Endometrial microvascular endothelial cells (primary cell): ENCODE measurements around the gene PTPRO. TPM values are rescaled to one million over a fixed set of nuclear protein-coding genes. Genes with fewer than 3 reads are reported as not detected.

ENCODE experiments used
- in situ Hi-C: cut with HindIII; loops from 2 replicates; pipeline ENCODE4 v1.10.0; 2017; ENCODE audit warnings: low sequenced_read_pairs, low pct_unique_long_range_greater_than_20kb; ENCODE audit errors: inconsistent ontology term
- total RNA-seq: library from RNA; depleted of rRNA; stranded (reverse); fragments of >200 nt; gene quantifications from one replicate; pipeline ENCODE4 v1.2.3, GENCODE V29; 2015; ENCODE audit errors: inconsistent ontology term

The PTPRO gene
- total RNA-seq, 1 donor from 2014 or later = 0.37 TPM

- in situ Hi-C loops = no loop called here
These were observed 261.5 kb downstream of the PTPRO start for GRCh38 chr12:15583804-15584203.

- in situ Hi-C loops = no loop called here
These were observed 262.2 kb downstream of the PTPRO start for GRCh38 chr12:15584366-15585041.

GRCh38 chr12:15589328-15590032, 267.2 kb downstream of the PTPRO start:
- in situ Hi-C loops = no loop called here

GRCh38 chr12:15590180-15590826, 268.0 kb downstream of the PTPRO start:
- in situ Hi-C loops = no loop called here

GRCh38 chr12:15591811-15592210, 269.5 kb downstream of the PTPRO start:
- in situ Hi-C loops = no loop called here

- in situ Hi-C loops = no loop called here
These were observed 270.6 kb downstream of the PTPRO start for GRCh38 chr12:15592934-15593333.

GRCh38 chr12:15596174-15596573, 273.9 kb downstream of the PTPRO start:
- in situ Hi-C loops = no loop called here

- in situ Hi-C loops = no loop called here
These were observed 275.0 kb downstream of the PTPRO start for GRCh38 chr12:15597125-15597830.

GRCh38 chr12:15599266-15600037, 277.1 kb downstream of the PTPRO start:
- in situ Hi-C loops = loop anchor here (25.0 kb wide), 1 partner anchor 113 kb away; no protein-coding TSS in a partner anchor

GRCh38 chr12:15600223-15600935, 278.1 kb downstream of the PTPRO start:
- in situ Hi-C loops = loop anchor here (25.0 kb wide), 1 partner anchor 112 kb away; no protein-coding TSS in a partner anchor

GRCh38 chr12:15601210-15601800, 279.0 kb downstream of the PTPRO start:
- in situ Hi-C loops = loop anchor here (25.0 kb wide), 1 partner anchor 111 kb away; no protein-coding TSS in a partner anchor

- in situ Hi-C loops = loop anchor here (25.0 kb wide), 1 partner anchor 110 kb away; no protein-coding TSS in a partner anchor
These were observed 279.9 kb downstream of the PTPRO start for GRCh38 chr12:15602051-15602672.

- in situ Hi-C loops = loop anchor here (25.0 kb wide), 1 partner anchor 109 kb away; no protein-coding TSS in a partner anchor
These were observed 281.3 kb downstream of the PTPRO start for GRCh38 chr12:15603474-15604085.

- in situ Hi-C loops = loop anchor here (25.0 kb wide), 1 partner anchor 106 kb away; no protein-coding TSS in a partner anchor
These were observed 283.7 kb downstream of the PTPRO start for GRCh38 chr12:15605881-15606590.

GRCh38 chr12:15608406-15608805, 286.1 kb downstream of the PTPRO start:
- in situ Hi-C loops = loop anchor here (25.0 kb wide), 1 partner anchor 104 kb away; no protein-coding TSS in a partner anchor

- in situ Hi-C loops = loop anchor here (25.0 kb wide), 1 partner anchor 103 kb away; no protein-coding TSS in a partner anchor
These were observed 286.6 kb downstream of the PTPRO start for GRCh38 chr12:15608941-15609340.
